Cardiac muscle cell (in vitro differentiated cells and primary cell): Measurements from ENCODE around the gene LDB3. TPM values are rescaled to one million over a fixed set of nuclear protein-coding genes. Genes with fewer than 3 reads are reported as not detected.

Experiments used
- DNase-seq, 2 donors: peaks; one replicate each; pipeline versions ENCODE4 v3.0.0 to v3.0.0-alpha.2; 2010 to 2017; ENCODE audit warnings: low read depth in 1 of 2, low spot score in 1 of 2
- H3K27ac ChIP-seq: fragments of 200-600 bp; sonication (generic); 2 replicates; pipeline ENCODE4 v1.5.1; 2016
- H3K27me3 ChIP-seq: fragments of 200-600 bp; sonication (generic); 2 replicates; pipeline ENCODE4 v1.6.0; 2016; ENCODE audit warnings: control low read depth
- H3K36me3 ChIP-seq: fragments of 200-600 bp; sonication (generic); 2 replicates; pipeline ENCODE4 v1.5.1; 2016; ENCODE audit warnings: control low read depth
- H3K4me1 ChIP-seq: fragments of 200-600 bp; sonication (generic); 2 replicates; pipeline ENCODE4 v1.8.1; 2017; ENCODE audit warnings: low read depth, mild to moderate bottlenecking, mixed run types
- H3K4me3 ChIP-seq: fragments of 200-600 bp; sonication (generic); 2 replicates; pipeline ENCODE4 v1.5.1; 2016; ENCODE audit warnings: mild to moderate bottlenecking
- H3K9me3 ChIP-seq: fragments of 200-600 bp; sonication (generic); 2 replicates; pipeline ENCODE4 v1.5.1; 2017; ENCODE audit warnings: low read depth, mild to moderate bottlenecking, control low read depth
- CTCF ChIP-seq: IDR thresholded peaks from 2 replicates; pipeline ENCODE4 v1.5.1; 2012; ENCODE audit warnings: low read depth, mild to moderate bottlenecking, low read length
- polyA plus RNA-seq: library from polyadenylated mRNA; unstranded; fragments of >200 nt; fragmentation: Nextera tagmentation; extraction: Ambion mirVana; gene quantifications from 2 replicates; pipeline ENCODE4 v1.2.1, GENCODE V29; 2016
- total RNA-seq: library from RNA; depleted of rRNA; stranded (reverse); fragments of >200 nt; gene quantifications from 2 replicates; pipeline ENCODE4 v1.2.3, GENCODE V29; 2016

Gene LDB3
- total and polyA plus RNA-seq, 2 experiments from 2014 or later, result 213 to 317 TPM

- no peaks in the 10 kb centered on the region for H3K27me3 ChIP-seq
- peaks cover 37% of the 10 kb centered on the region for H3K4me1 ChIP-seq
- no peak for TF ChIP-seq CTCF
- no peaks in the 10 kb centered on the region for H3K9me3 ChIP-seq
- peak overlapping the region; percentile 100 for H3K27ac ChIP-seq
- DNase-seq, result no peak
- peak overlapping the region; percentile 54 for H3K4me3 ChIP-seq
- no peaks in the 10 kb centered on the region for H3K36me3 ChIP-seq
These were observed 87.1 kb downstream of the LDB3 start for GRCh38 chr10:86755454-86755739.

GRCh38 chr10:86755740-86756510, 87.6 kb downstream of the LDB3 start:
- Histone ChIP-seq H3K27me3 (no peaks in the 10 kb centered on the region), H3K9me3 (no peaks in the 10 kb centered on the region), H3K27ac (peak overlapping the region; percentile 100), H3K4me3 (peak overlapping the region; percentile 54), H3K4me1 (peaks cover 39% of the 10 kb centered on the region), H3K36me3 (no peaks in the 10 kb centered on the region)
- DNase-seq, result peak; percentile 87 to 97
- no peak for TF ChIP-seq CTCF

GRCh38 chr10:86756511-86757112, 88.3 kb downstream of the LDB3 start, which contains the start of gene BMPR1A:
Gene BMPR1A, plus strand, starts transcription at chr10:86756619. Its CDS starts 119,400 bp downstream, at chr10:86876019.
- H3K36me3 ChIP-seq, result no peaks in the 10 kb centered on the region
- peaks cover 45% of the 10 kb centered on the region for H3K4me1 ChIP-seq
- peak within 1 kb of the TSS; percentile 100 for H3K27ac ChIP-seq
- no peaks in the 10 kb centered on the region for H3K27me3 ChIP-seq
- DNase-seq, result peak; percentile 64 to 96
- H3K4me3 ChIP-seq, result peak within 1 kb of the TSS; percentile 98
- no peak for TF ChIP-seq CTCF
- no peaks in the 10 kb centered on the region for H3K9me3 ChIP-seq

GRCh38 chr10:86757113-86757972, 89.0 kb downstream of the LDB3 start:
- H3K27me3 ChIP-seq, result no peaks in the 10 kb centered on the region
- no peaks in the 10 kb centered on the region for H3K9me3 ChIP-seq
- peak overlapping the region; percentile 98 for H3K4me3 ChIP-seq
- peaks cover 42% of the 10 kb centered on the region for H3K4me1 ChIP-seq
- TF ChIP-seq CTCF, result peak; percentile 40
- no peaks in the 10 kb centered on the region for H3K36me3 ChIP-seq
- H3K27ac ChIP-seq, result peak overlapping the region; percentile 100
- peak; percentile 62 to 71 for DNase-seq

- TF ChIP-seq CTCF, result no peak
- Histone ChIP-seq H3K36me3 (no peaks in the 10 kb centered on the region), H3K4me1 (peaks cover 33% of the 10 kb centered on the region), H3K27ac (peak overlapping the region; percentile 100), H3K9me3 (no peaks in the 10 kb centered on the region), H3K27me3 (no peaks in the 10 kb centered on the region), H3K4me3 (peak overlapping the region; percentile 98)
- peak in 1 of 2 donors; percentile 40 for DNase-seq
These were observed 90.1 kb downstream of the LDB3 start for GRCh38 chr10:86758189-86759072.
